ENCODE data around the gene GDF7. TPM values are rescaled to one million over a fixed set of nuclear protein-coding genes. Genes with fewer than 3 reads are reported as not detected.

Gene GDF7
- total RNA-seq, 1 donor from 2014 or later = under 0.01 TPM

- no peak for TF ChIP-seq CTCF (IDR thresholded peaks at IDR 0.05; ENCODE audit: insufficient read depth, low read length, severe bottlenecking)
- DNase-seq (ENCODE audit: low read depth) = peak; percentile 58
- H3K27me3 ChIP-seq (ENCODE audit: control insufficient read depth, insufficient read depth, low read length) = no peaks in the 10 kb centered on the region
- peaks cover 4% of the 10 kb centered on the region for H3K36me3 ChIP-seq (ENCODE audit: control insufficient read depth, insufficient read depth, low read length)
- H3K4me3 ChIP-seq (ENCODE audit: low read depth, low read length) = no peak overlapping the region
- FAIRE-seq = no peak
Measured at GRCh38 chr2:20634507-20635112, 32.3 kb upstream of the GDF7 start.

GRCh38 chr2:20635113-20635510 is 31.8 kb upstream of the GDF7 start:
- no peak for TF ChIP-seq CTCF (IDR thresholded peaks at IDR 0.05; ENCODE audit: insufficient read depth, low read length, severe bottlenecking)
- H3K4me3 ChIP-seq (ENCODE audit: low read depth, low read length) = no peak overlapping the region
- H3K27me3 ChIP-seq (ENCODE audit: control insufficient read depth, insufficient read depth, low read length) = no peaks in the 10 kb centered on the region
- DNase-seq (ENCODE audit: low read depth) = no peak
- peaks cover 6% of the 10 kb centered on the region for H3K36me3 ChIP-seq (ENCODE audit: control insufficient read depth, insufficient read depth, low read length)
- no peak for FAIRE-seq

- no peak for FAIRE-seq
- peak; percentile 44 for DNase-seq (ENCODE audit: low read depth)
Measured at GRCh38 chr2:20635675-20636584, 31.0 kb upstream of the GDF7 start.

DNA sequence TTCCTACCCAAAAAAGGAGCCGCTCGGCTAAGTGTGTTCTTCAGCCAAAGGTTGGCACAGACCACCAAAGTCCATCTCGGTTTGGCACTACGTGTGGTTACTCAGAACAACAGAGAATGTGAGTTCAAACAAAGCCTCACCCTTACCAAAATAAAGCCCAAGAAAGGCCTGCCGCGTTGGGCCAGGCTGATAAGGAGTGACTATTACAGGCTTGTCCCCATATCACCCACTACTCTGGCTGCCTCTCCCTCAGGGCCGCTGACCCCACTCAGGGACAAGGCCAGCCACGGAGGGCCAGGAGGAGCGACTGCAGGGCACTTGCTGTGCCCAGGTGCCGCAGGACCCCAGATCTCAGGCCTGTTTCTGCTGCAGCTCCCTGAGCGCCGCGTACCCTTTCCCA is 29.8 kb upstream of the GDF7 start:
- no peak overlapping the region for H3K4me3 ChIP-seq (ENCODE audit: low read depth, low read length)
- no peaks in the 10 kb centered on the region for H3K27me3 ChIP-seq (ENCODE audit: control insufficient read depth, insufficient read depth, low read length)
- FAIRE-seq = no peak
- TF ChIP-seq CTCF (IDR thresholded peaks at IDR 0.05; ENCODE audit: insufficient read depth, low read length, severe bottlenecking) = no peak
- DNase-seq (ENCODE audit: low read depth) = no peak
- H3K36me3 ChIP-seq (ENCODE audit: control insufficient read depth, insufficient read depth, low read length) = peaks cover 7% of the 10 kb centered on the region

More at GRCh38 chr2:20635675-20636584, 31.0 kb upstream of the GDF7 start:
- peak; percentile 96 for TF ChIP-seq CTCF (IDR thresholded peaks at IDR 0.05; ENCODE audit: insufficient read depth, low read length, severe bottlenecking)
- Histone ChIP-seq H3K4me3 (ENCODE audit: low read depth, low read length) (no peak overlapping the region), H3K36me3 (ENCODE audit: control insufficient read depth, insufficient read depth, low read length) (peaks cover 5% of the 10 kb centered on the region), H3K27me3 (ENCODE audit: control insufficient read depth, insufficient read depth, low read length) (no peaks in the 10 kb centered on the region)

GRCh38 chr2:20638014-20638413 is 28.9 kb upstream of the GDF7 start:
- Histone ChIP-seq H3K36me3 (ENCODE audit: control insufficient read depth, insufficient read depth, low read length) (peaks cover 7% of the 10 kb centered on the region), H3K27me3 (ENCODE audit: control insufficient read depth, insufficient read depth, low read length) (no peaks in the 10 kb centered on the region), H3K4me3 (ENCODE audit: low read depth, low read length) (no peak overlapping the region)
- TF ChIP-seq CTCF (IDR thresholded peaks at IDR 0.05; ENCODE audit: insufficient read depth, low read length, severe bottlenecking) = no peak
- FAIRE-seq (no peak), DNase-seq (ENCODE audit: low read depth) (no peak)
